ENCODE results near the gene CACNA1I. TPM values are rescaled to one million over a fixed set of nuclear protein-coding genes. Genes with fewer than 3 reads are reported as not detected.

The CACNA1I gene
- total RNA-seq, 3 donors from 2014 or later (not counting 1 experiment from before 2014, with no cell fraction given) = 0.05 to 0.83 (median 0.72) TPM

DNA sequence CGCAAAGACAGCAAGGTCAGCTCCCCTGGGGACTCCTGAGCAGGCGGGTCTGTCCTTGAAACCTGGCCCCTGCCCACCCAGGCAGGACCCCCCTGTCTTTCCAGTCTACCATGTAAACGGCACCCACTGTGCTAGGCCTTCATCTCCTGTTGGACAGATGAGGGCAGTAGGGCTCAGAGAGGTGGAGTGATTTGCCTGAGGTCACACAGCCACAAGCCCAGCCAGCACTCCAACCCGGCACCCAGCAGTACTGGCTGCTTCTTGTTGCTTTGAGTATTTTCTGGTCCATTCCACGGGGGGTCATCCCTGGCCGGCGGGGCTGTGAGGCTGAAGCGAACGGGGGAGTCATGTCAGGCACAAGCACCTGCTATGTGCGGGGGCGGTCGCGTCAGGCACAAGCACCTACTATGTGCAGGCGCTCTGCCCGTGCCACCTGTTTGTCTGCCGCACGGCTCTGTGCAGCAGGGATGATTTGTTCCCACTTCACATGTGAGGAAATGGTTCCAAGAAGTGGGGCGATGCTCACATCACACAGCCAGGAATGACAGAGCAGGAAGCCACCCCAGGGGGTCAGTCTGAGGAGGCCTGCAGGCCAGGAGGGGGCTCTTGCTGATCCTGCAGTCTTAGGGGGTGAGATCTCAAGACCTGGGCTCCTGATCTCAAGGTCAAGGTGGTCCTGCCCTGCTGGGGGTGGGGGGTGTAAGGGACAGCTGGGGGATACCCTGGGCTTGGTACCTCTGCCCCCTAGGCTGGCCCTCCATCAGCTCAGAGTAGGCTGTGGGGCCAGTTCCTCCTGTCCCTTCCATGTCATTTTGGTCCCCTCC lies 110.7 kb downstream of the CACNA1I start:
- TF ChIP-seq, protein P1, sequence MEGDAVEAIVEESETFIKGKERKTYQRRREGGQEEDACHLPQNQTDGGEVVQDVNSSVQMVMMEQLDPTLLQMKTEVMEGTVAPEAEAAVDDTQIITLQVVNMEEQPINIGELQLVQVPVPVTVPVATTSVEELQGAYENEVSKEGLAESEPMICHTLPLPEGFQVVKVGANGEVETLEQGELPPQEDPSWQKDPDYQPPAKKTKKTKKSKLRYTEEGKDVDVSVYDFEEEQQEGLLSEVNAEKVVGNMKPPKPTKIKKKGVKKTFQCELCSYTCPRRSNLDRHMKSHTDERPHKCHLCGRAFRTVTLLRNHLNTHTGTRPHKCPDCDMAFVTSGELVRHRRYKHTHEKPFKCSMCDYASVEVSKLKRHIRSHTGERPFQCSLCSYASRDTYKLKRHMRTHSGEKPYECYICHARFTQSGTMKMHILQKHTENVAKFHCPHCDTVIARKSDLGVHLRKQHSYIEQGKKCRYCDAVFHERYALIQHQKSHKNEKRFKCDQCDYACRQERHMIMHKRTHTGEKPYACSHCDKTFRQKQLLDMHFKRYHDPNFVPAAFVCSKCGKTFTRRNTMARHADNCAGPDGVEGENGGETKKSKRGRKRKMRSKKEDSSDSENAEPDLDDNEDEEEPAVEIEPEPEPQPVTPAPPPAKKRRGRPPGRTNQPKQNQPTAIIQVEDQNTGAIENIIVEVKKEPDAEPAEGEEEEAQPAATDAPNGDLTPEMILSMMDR (IDR thresholded peaks at IDR 0.05) = no peak
- DNase-seq = no peak
- WGBS (ENCODE audit: insufficient coverage) = 89% methylated on average over 18 of the region's 18 CpGs
- ATAC-seq = no peak
- peaks cover 3% of the 10 kb centered on the region for H3K27me3 ChIP-seq (ENCODE audit: control insufficient read depth, insufficient read depth, low read length)
- no peaks in the 10 kb centered on the region for H3K36me3 Mint-ChIP-seq
- H3K9me3 Mint-ChIP-seq = no peaks in the 10 kb centered on the region
- peaks cover 11 to 19% of the 10 kb centered on the region in 2 donors for H3K27me3 Mint-ChIP-seq (ENCODE audit: low read depth in 2 of 2)
- H3K27ac Mint-ChIP-seq = no peak overlapping the region
- no peaks in the 10 kb centered on the region for H3K36me3 ChIP-seq (ENCODE audit: control insufficient read depth, insufficient read depth, low read length)
- intact Hi-C loops (cut with micrococcal nuclease) = no loop called here
- peaks cover 0 to 4% of the 10 kb centered on the region in 2 donors for H3K4me1 Mint-ChIP-seq
- H3K9me3 ChIP-seq (ENCODE audit: control insufficient read depth, insufficient read depth, low read length) = no peaks in the 10 kb centered on the region
- no peak overlapping the region for H3K4me3 Mint-ChIP-seq
- no peak overlapping the region for H3K27ac ChIP-seq (ENCODE audit: low read length)
- H3K4me1 ChIP-seq (ENCODE audit: control insufficient read depth, insufficient read depth, low read length) = no peaks in the 10 kb centered on the region
- no peak overlapping the region for H3K4me3 ChIP-seq (ENCODE audit: low read length)

- Mint-ChIP-seq H3K36me3 (no peaks in the 10 kb centered on the region), H3K9me3 (no peaks in the 10 kb centered on the region), H3K4me3 (no peak overlapping the region), H3K4me1 (peaks cover 0 to 4% of the 10 kb centered on the region in 2 donors), H3K27ac (no peak overlapping the region), H3K27me3 (ENCODE audit: low read depth in 2 of 2) (peaks cover 24 to 34% of the 10 kb centered on the region in 2 donors)
- Histone ChIP-seq H3K4me1 (ENCODE audit: control insufficient read depth, insufficient read depth, low read length) (no peaks in the 10 kb centered on the region), H3K9me3 (ENCODE audit: control insufficient read depth, insufficient read depth, low read length) (no peaks in the 10 kb centered on the region), H3K4me3 (ENCODE audit: low read length) (no peak overlapping the region), H3K36me3 (ENCODE audit: control insufficient read depth, insufficient read depth, low read length) (no peaks in the 10 kb centered on the region), H3K27me3 (ENCODE audit: control insufficient read depth, insufficient read depth, low read length) (peaks cover 10% of the 10 kb centered on the region), H3K27ac (ENCODE audit: low read length) (no peak overlapping the region)
- ATAC-seq (no peak), DNase-seq (no peak)
- TF ChIP-seq, protein P1 (IDR thresholded peaks at IDR 0.05) = no peak
- 80% methylated on average over 4 of the region's 4 CpGs for WGBS (ENCODE audit: insufficient coverage)
- intact Hi-C loops (cut with micrococcal nuclease) = no loop called here
These were observed 112.4 kb downstream of the CACNA1I start for GRCh38 chr22:39682994-39683393.

DNA sequence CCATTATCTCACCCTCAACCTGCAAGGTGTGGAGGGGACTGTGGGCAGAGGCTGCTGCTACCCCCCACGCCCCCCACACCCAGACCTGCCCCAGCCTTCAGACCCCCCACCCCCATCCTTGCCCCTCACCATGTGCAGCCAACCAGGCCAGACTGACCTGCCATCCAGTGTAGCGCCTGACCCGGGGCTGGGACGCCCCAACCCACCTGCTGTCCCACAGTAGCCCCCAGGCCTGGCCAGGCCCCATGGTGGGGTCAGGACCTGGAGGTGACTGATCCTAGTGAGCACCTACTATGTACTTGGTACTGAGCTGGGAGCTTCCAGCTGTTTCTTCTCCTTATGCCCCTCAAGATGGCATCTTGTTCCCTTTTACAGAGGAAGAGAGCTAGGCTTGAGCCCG lies 113.1 kb downstream of the CACNA1I start:
- DNase-seq (no peak), ATAC-seq (no peak)
- peaks cover 0 to 4% of the 10 kb centered on the region in 2 donors for H3K4me1 Mint-ChIP-seq
- no peak overlapping the region for H3K27ac Mint-ChIP-seq
- Histone ChIP-seq H3K4me1 (ENCODE audit: control insufficient read depth, insufficient read depth, low read length) (no peaks in the 10 kb centered on the region), H3K4me3 (ENCODE audit: low read length) (no peak overlapping the region), H3K27ac (ENCODE audit: low read length) (no peak overlapping the region), H3K9me3 (ENCODE audit: control insufficient read depth, insufficient read depth, low read length) (no peaks in the 10 kb centered on the region), H3K27me3 (ENCODE audit: control insufficient read depth, insufficient read depth, low read length) (peaks cover 10% of the 10 kb centered on the region), H3K36me3 (ENCODE audit: control insufficient read depth, insufficient read depth, low read length) (no peaks in the 10 kb centered on the region)
- peaks cover 30 to 39% of the 10 kb centered on the region in 2 donors for H3K27me3 Mint-ChIP-seq (ENCODE audit: low read depth in 2 of 2)
- intact Hi-C loops (cut with micrococcal nuclease) = no loop called here
- no peak overlapping the region for H3K4me3 Mint-ChIP-seq
- no peaks in the 10 kb centered on the region for H3K36me3 Mint-ChIP-seq
- TF ChIP-seq, protein P1 (IDR thresholded peaks at IDR 0.05) = no peak
- H3K9me3 Mint-ChIP-seq = no peaks in the 10 kb centered on the region
- WGBS (ENCODE audit: insufficient coverage) = 92% methylated on average over 4 of the region's 5 CpGs

All from natural killer cell (primary cell).